HepG2 (cell line): ENCODE data around the gene YPEL3. TPM values are rescaled to one million over a fixed set of nuclear protein-coding genes. Genes with fewer than 3 reads are reported as not detected.

Source experiments
- FOXM1 ChIP-seq: sonication (generic); formaldehyde crosslinking; IDR thresholded peaks from 2 replicates; pipeline ENCODE4 v1.5.0; 2020; ENCODE audit warnings: missing genetic modification reagents
- GATAD2A ChIP-seq: IDR thresholded peaks from 2 replicates; pipeline ENCODE4 v1.6.1; 2016
- HCFC1 ChIP-seq: fragments of 150-350 bp; IDR thresholded peaks from 2 replicates; pipeline ENCODE4 v1.6.1; 2014; ENCODE audit warnings: low read depth, low read length
- KAT2B ChIP-seq: fragments of 150-350 bp; IDR thresholded peaks from 2 replicates; pipeline ENCODE4 v1.6.1; 2014; ENCODE audit warnings: low read depth, low read length, borderline replicate concordance
- KDM5A ChIP-seq: fragments of 200-600 bp; sonication (generic); IDR thresholded peaks from 2 replicates; pipeline ENCODE4 v1.7.0; 2018; ENCODE audit warnings: antibody characterized with exemption, mild to moderate bottlenecking, low read length, borderline replicate concordance
- LRRFIP1 ChIP-seq: sonication (generic); formaldehyde crosslinking; conservative IDR thresholded peaks from 2 replicates; pipeline ENCODE4 v1.4.0; 2020; ENCODE audit warnings: missing genetic modification reagents
- MAFF ChIP-seq: IDR thresholded peaks from 2 replicates; pipeline ENCODE4 v1.6.1; 2011; ENCODE audit warnings: low read depth, low read length, improper control_type of control experiment
- MED8 ChIP-seq: sonication (generic); formaldehyde crosslinking; IDR thresholded peaks from 2 replicates; pipeline ENCODE4 v1.8.1; 2023; ENCODE audit warnings: mild to moderate bottlenecking, missing genetic modification reagents; ENCODE audit not compliant: insufficient replicate concordance
- MEIS1 ChIP-seq: sonication (generic); formaldehyde crosslinking; IDR thresholded peaks from 2 replicates; pipeline ENCODE4 v1.9.0; 2021; ENCODE audit warnings: mild to moderate bottlenecking, missing genetic modification reagents, moderate library complexity, borderline replicate concordance
- NKX3-1 ChIP-seq: sonication (generic); formaldehyde crosslinking; IDR thresholded peaks from 2 replicates; pipeline ENCODE4 v1.5.0; 2020; ENCODE audit warnings: missing genetic modification reagents
- PHF21A ChIP-seq: sonication (generic); formaldehyde crosslinking; IDR thresholded peaks from 2 replicates; pipeline ENCODE4 v1.5.0; 2020; ENCODE audit warnings: mild to moderate bottlenecking, missing genetic modification reagents
- RARA ChIP-seq: IDR thresholded peaks from 2 replicates; pipeline ENCODE4 v1.6.1; 2016; ENCODE audit warnings: missing genetic modification reagents, missing compliant biosample characterization
- RCOR2 ChIP-seq: IDR thresholded peaks from 2 replicates; pipeline ENCODE4 v1.6.1; 2016; ENCODE audit warnings: missing biosample characterization, missing genetic modification reagents
- TFAP4 ChIP-seq: sonication (generic); IDR thresholded peaks from 2 replicates; pipeline ENCODE4 v1.6.1; 2016; ENCODE audit warnings: low read depth, borderline replicate concordance
- ZBTB7B ChIP-seq: sonication (generic); formaldehyde crosslinking; IDR thresholded peaks from 2 replicates; pipeline ENCODE4 v1.4.0; 2020; ENCODE audit warnings: missing genetic modification reagents
- ZFP82 ChIP-seq: sonication (generic); formaldehyde crosslinking; IDR thresholded peaks from 2 replicates; pipeline ENCODE4 v1.5.1; 2020; ENCODE audit warnings: mild to moderate bottlenecking, missing genetic modification reagents, borderline replicate concordance
- ZFP91 ChIP-seq: sonication (generic); formaldehyde crosslinking; IDR thresholded peaks from 2 replicates; pipeline ENCODE4 v1.9.0; 2022; ENCODE audit warnings: missing genetic modification reagents, mild to moderate bottlenecking, borderline replicate concordance
- ZFYVE20 ChIP-seq: sonication (generic); formaldehyde crosslinking; IDR thresholded peaks from 2 replicates; pipeline ENCODE4 v1.8.0; 2023; ENCODE audit warnings: low read depth, mild to moderate bottlenecking, moderate library complexity, missing genetic modification reagents, borderline replicate concordance
- ZNF275 ChIP-seq: sonication (generic); formaldehyde crosslinking; IDR thresholded peaks from 2 replicates; pipeline ENCODE4 v1.8.0; 2022; ENCODE audit warnings: missing genetic modification reagents, mild to moderate bottlenecking, inconsistent platforms, borderline replicate concordance
- ZNF34 ChIP-seq: sonication (generic); formaldehyde crosslinking; IDR thresholded peaks from 2 replicates; pipeline ENCODE4 v1.4.0; 2020; ENCODE audit warnings: mild to moderate bottlenecking, missing genetic modification reagents, borderline replicate concordance
- ZNF441 ChIP-seq: sonication (generic); formaldehyde crosslinking; IDR thresholded peaks from 2 replicates; pipeline ENCODE4 v1.7.0; 2021; ENCODE audit warnings: missing genetic modification reagents, borderline replicate concordance
- ZNF577 ChIP-seq: sonication (generic); formaldehyde crosslinking; IDR thresholded peaks from 2 replicates; pipeline ENCODE4 v1.4.0; 2020; ENCODE audit warnings: mild to moderate bottlenecking, low read depth, missing genetic modification reagents, borderline replicate concordance
- ZNF660 ChIP-seq: sonication (generic); formaldehyde crosslinking; IDR thresholded peaks from 2 replicates; pipeline ENCODE4 v1.5.1; 2020; ENCODE audit warnings: mild to moderate bottlenecking, low read depth, missing genetic modification reagents, borderline replicate concordance
- ZNF761 ChIP-seq: sonication (generic); formaldehyde crosslinking; conservative IDR thresholded peaks from 2 replicates; pipeline ENCODE4 v1.4.0; 2020; ENCODE audit warnings: mild to moderate bottlenecking, missing genetic modification reagents
- polyA plus RNA-seq, 8 experiments: library from polyadenylated mRNA; depleted of rRNA in 3 of 8; stranded (reverse) in 7 of 8; unstranded in 1 of 8; fragments of >200 nt; fragmentation: Illumina TruSeq in 4 of 8; extraction: Trizol in 4 of 8; gene quantifications; 2 replicates each; pipeline versions ENCODE4 v1.2.1 to v1.2.3, GENCODE V29; 2011 to 2016; ENCODE audit warnings: low read depth in 4 of 8, missing spikeins in 1 of 8, mixed read lengths in 1 of 8; ENCODE audit not compliant: insufficient read depth in 1 of 8
- total RNA-seq, 5 experiments: library from RNA; depleted of rRNA; stranded (reverse); fragments of >200 nt; fragmentation: Illumina TruSeq; extraction: Trizol; gene quantifications; 2 replicates each; pipeline ENCODE4 v1.2.3, GENCODE V29; 2016; ENCODE audit warnings: low read depth in 1 of 5

YPEL3 gene
- total and polyA plus RNA-seq, 2 of the 13 experiments (the other 11 are each of a cell fraction or from before 2014, with no cell fraction given), result 5.4 to 47.0 TPM

GRCh38 chr16:30075503-30076275, 20.3 kb downstream of the YPEL3 start, which contains the start of gene PPP4C (continued):
- peak; percentile 78 for TF ChIP-seq ZFP82 (CRISPR knock-in tag)
- no peak; the same call in none of the 2 replicates for TF ChIP-seq NKX3-1 (CRISPR knock-in tag)
- no peak for TF ChIP-seq ZNF577 (CRISPR knock-in tag)
- no peak; the same call in 1 of the 2 replicates for TF ChIP-seq HCFC1
- TF ChIP-seq LRRFIP1, result no peak
- TF ChIP-seq ZBTB7B (CRISPR knock-in tag), result peak; percentile 28; the same call in 1 of the 2 replicates
- TF ChIP-seq FOXM1, result no peak
- no peak for TF ChIP-seq ZNF660 (CRISPR knock-in tag)
- TF ChIP-seq MEIS1 (CRISPR knock-in tag), result no peak
- no peak for TF ChIP-seq ZNF441 (CRISPR knock-in tag)
- TF ChIP-seq PHF21A, result peak; percentile 54; the same call in 1 of the 2 replicates
- no peak for TF ChIP-seq MAFF
- peak; percentile 45; the same call in 1 of the 2 replicates for TF ChIP-seq RARA (CRISPR knock-in tag)
- TF ChIP-seq ZFP91 (CRISPR knock-in tag), result peak; percentile 57; the same call in 1 of the 2 replicates
- TF ChIP-seq ZNF275 (CRISPR knock-in tag), result no peak; the same call in 1 of the 2 replicates
- TF ChIP-seq GATAD2A (CRISPR knock-in tag), result peak; percentile 47; the same call in 1 of the 2 replicates
- TF ChIP-seq ZFYVE20 (CRISPR knock-in tag), result no peak
- TF ChIP-seq RCOR2, result no peak
- peak; percentile 86 for TF ChIP-seq KDM5A
- no peak; the same call in 1 of the 2 replicates for TF ChIP-seq ZNF34
- TF ChIP-seq MED8 (CRISPR knock-in tag), result peak; percentile 36
- TF ChIP-seq KAT2B, result no peak
- no peak for TF ChIP-seq ZNF761
- peak; percentile 37; the same call in 1 of the 2 replicates for TF ChIP-seq TFAP4
